Epidermal melanocyte (primary cell): ENCODE measurements around the gene WDR93.
"Not testable (repeated sequence)": the region's sequence is repeated elsewhere in the genome, so short reads cannot be mapped to it uniquely, and the experiment has no call there.

Experiments
- DNase-seq: peaks from one replicate; pipeline ENCODE4 v3.0.0; 2011; ENCODE audit warnings: low spot score; ENCODE audit not compliant: insufficient read length

Gene WDR93

GRCh38 chr15:89685995-89686394 is 4.6 kb upstream of the WDR93 start:
- DNase-seq: no peak

DNA sequence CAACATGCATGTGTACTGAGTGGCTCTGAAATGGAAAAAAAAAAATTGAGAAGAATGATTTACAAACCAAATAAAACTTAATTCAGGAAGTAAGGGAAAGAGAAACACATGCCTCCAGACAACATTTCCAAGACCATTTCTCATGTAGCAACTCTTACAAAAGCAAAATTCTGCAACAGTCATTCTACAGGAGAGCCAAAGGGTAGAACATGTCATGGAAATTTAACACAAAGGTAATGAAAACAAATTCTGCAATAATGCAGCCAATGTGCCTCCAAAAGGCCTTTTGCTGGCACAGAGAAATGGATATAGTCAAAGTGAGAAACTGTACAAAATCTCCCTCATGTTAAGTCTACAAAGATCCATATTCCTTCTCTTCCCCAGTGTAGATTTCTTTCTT is 4.1 kb upstream of the WDR93 start:
- DNase-seq: no peak

- DNase-seq: not testable (repeated sequence)
These were observed 708 bp upstream of the WDR93 start for GRCh38 chr15:89689930-89690275.

GRCh38 chr15:89693091-89693490 is 2.5 kb downstream of the WDR93 start:
- no peak for DNase-seq

DNA sequence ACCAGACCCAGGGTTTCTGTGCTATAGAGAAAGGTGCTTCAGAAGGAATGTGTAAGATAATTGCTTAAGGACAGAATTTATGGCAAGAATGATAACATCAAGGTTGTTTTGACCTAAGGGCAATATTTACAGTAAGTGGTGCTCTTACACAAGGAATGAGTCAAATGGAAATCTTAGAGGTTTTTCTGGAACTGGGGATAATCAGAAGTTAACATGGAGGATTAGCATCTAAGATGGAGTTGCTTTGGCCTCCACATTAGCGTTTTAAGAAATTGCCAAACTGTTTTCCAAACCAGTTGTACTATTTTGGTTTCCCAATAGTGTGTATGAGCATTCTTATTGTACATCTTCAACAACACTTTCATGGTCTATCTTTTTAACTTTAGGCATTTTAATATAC is 3.1 kb downstream of the WDR93 start:
- DNase-seq: no peak

GRCh38 chr15:89695198-89695597 is 4.6 kb downstream of the WDR93 start:
- DNase-seq: no peak

- DNase-seq: no peak
These were observed 13.8 kb downstream of the WDR93 start for GRCh38 chr15:89704411-89704810.

GRCh38 chr15:89707577-89707976 is 17.0 kb downstream of the WDR93 start:
- no peak for DNase-seq

DNA sequence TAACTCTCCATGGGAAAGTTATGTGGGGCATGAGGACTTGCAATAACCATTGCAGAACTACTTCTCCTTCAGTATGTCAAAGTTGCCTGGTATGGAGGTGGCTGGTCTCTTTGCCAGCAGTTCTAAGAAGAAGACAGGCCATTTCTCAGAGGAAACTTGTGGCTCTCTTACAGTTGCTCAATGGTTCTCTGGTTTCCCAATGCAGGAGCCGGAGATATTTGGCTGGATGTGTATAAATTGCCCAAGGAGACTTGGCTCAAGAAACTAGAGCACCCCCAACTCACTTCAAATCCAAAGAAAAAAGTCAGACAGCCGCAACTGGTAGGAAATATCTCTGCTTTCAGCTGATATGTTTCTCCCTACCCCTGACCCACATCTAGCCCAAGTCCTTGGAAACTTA is 24.2 kb downstream of the WDR93 start:
- no peak for DNase-seq

DNA sequence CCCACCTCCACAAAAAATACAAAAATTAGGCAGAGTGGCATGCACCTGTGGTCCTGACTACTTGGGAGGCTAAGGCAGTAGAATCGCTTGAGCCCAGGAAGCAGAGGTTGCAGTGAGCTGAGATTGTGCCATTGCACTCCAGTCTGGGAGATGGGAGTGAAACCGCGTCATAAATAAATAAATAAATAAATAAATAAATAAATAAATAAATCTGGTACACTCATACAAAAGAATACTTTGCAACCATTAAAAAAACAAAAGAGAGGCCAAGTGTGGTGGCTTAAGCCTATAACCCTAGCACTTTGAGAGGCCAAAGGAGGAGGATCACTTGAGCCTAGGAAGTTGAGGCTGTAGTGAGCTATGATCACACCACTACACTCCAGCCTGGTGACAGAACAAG is 32.4 kb downstream of the WDR93 start:
- DNase-seq: no peak

- DNase-seq: no peak
These were observed 34.0 kb downstream of the WDR93 start for GRCh38 chr15:89724621-89725020.

DNA sequence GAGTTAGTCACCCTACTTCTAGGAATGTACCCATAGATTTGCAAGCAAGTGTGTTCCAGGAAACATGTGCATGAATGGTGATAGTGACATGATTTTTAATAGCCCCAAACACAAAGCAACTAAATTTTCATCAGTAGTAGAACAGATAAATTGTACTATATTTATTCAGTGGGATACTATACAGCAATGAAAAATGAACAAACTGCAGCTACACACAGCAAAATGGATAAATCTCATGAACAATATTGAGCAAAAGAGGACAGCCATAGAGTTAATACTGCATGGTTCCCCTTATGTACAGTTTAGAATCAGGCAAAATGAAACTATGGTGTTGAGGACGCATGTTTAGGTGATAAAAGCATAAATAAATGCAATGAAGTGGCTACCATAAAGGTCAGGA is 34.5 kb downstream of the WDR93 start:
- no peak for DNase-seq

DNA sequence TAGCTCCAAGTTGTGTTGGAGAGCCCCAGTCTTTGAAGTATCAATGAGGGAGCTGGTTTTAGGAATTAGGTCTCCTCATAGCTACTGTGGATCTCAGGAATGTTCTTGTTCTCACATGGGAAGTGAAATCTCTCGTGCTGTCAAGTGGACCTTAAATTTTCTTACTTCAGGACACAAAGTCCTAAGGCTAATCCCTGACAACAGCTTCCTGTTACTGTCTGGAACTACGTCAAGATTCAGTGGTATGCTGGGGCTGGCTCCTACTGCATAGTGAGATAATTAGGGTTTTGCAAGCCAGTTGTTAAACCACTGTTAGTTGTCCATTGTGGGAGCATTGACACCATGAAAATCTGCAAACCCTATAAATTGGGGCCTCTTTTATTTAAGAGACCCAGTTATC is 37.6 kb downstream of the WDR93 start:
- no peak for DNase-seq

DNA sequence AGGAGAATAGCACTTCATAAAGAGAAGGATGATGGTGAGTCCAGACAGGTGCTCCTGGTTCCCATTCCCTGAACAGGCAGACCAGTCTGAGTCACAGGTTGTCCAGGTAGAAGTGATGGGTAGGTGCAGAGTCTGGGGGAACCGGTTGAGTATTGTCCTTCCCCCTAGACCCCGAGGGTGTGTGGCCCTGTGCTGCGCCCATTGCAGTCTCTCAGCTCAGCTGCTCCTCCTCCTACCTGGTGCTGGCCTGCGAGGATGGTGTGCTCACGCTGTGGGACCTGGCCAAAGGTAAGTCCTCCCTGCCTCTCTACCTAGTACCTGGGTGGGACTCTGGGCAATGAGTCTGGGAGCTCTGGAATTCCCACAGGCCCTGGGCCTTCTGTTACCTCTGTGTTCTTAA is 40.7 kb downstream of the WDR93 start:
- DNase-seq: no peak

DNA sequence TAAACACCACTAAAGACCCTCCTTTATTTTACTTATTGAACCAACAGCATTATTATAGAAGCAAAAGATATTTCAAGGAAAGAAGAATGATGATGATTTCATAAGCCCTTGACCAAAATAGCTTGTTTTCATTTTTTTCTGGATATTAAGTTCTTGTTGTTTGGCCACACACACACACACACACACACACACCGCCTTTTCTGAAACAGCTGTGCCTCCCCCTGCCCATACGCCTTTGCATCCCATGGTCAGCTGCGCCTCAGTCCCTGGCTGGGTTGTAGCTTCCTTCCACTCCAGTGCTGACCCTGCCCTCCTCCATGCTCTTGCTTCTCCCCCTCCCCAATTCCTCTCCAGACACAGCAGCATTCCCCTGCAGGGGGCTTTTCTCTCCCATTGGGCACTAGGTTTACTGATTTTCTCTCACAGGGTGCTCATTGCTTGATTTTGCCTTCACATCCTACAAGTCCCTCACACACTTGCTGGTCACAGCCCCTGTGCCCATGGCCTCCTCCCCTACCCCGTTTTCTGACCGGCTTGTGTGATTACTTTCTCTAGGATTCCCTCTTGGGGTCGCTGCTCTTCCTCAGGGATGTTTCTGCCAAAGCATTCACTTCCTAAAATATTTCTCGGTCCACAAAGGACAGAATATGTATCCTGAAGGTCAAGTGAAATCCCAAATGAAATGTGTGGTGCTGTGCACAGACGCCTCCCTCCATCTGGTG is 42.0 kb downstream of the WDR93 start:
- DNase-seq: no peak

GRCh38 chr15:89735773-89736172 is 45.2 kb downstream of the WDR93 start:
- no peak for DNase-seq

GRCh38 chr15:89740137-89740536 is 49.5 kb downstream of the WDR93 start:
- DNase-seq: peak; percentile 60

DNA sequence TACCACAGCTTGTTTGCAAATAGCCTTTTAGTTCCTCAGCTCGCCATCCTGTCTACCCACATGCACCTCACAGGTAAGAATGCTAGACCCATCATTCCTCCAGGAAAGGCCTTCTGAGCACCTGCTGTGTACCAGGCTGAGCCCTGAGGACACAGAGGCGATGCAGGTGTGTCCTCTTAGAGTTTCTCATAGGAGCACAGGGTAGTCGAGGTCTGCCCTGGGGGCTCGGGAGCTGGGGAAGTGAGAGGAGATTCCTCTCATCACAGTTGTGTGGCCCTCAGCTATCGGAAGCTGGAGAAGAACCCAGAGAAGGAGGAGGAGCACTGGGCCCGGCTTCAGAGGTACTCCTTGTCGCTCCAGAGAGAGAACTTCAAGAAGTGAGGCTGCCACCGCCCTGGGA is 52.4 kb downstream of the WDR93 start:
- DNase-seq: no peak

- no peak for DNase-seq
These were observed 53.0 kb downstream of the WDR93 start for GRCh38 chr15:89743594-89743993.

DNA sequence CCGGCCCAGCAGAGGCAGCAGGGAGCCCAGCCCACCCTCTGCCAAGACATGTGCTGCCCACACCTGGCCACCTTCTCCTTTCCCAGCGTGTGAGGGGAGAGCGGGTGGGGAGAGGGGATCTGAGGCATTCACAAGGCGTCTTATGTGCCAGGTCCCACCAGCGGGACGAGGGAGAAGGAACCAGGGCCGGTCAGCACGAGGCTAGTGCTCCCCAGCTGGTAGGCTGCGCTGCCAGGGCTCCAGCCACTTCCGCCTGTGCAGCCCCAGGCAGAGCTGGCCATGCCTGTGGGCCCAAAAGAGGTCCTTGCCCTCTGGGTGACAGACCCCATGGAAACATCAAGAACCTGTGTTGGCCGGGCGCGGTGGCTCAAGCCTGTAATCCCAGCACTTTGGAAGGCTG is 54.5 kb downstream of the WDR93 start:
- no peak for DNase-seq

GRCh38 chr15:89745768-89746167 is 55.2 kb downstream of the WDR93 start:
- no peak for DNase-seq

- DNase-seq: no peak
These were observed 55.8 kb downstream of the WDR93 start for GRCh38 chr15:89746386-89746780.

- DNase-seq: no peak
These were observed 57.4 kb downstream of the WDR93 start for GRCh38 chr15:89747708-89748682.
